ENCODE measurements around the gene MYL11. TPM values are rescaled to one million over a fixed set of nuclear protein-coding genes. Genes with fewer than 3 reads are reported as not detected.

Gene MYL11
- polyA plus RNA-seq, 1 of the 3 experiments (the other 2 are of a cell fraction), result 0.23 TPM

DNA sequence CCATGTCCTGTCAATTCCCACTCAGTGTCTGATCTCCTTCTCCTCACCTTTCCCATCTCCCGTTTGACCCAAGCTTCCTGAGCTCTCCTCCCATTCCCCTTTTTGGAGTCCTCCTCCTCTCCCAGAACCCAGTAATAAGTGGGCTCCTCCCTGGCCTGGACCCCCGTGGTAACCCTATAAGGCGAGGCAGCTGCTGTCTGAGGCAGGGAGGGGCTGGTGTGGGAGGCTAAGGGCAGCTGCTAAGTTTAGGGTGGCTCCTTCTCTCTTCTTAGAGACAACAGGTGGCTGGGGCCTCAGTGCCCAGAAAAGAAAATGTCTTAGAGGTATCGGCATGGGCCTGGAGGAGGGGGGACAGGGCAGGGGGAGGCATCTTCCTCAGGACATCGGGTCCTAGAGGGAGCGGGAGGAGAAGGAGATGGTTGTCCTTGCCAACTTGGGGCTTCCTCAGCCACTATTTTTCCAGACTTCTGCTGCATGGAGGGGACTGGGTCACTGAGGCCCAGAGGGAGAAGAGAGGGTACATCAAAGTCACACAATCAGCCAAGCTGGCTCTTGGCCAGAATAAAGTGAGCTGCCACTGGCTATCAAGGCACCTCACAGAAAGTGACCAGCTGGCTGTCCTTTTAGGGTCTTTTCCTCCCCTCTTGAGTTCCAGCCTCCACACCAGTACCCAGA, 2.4 kb upstream of the MYL11 start:
- Histone ChIP-seq H3K9me3 (no peaks in the 10 kb centered on the region), H3K4me3 (ENCODE audit: low read depth in 2 of 2, low read length in 1 of 2) (no peak overlapping the region), H3F3A (replicated peaks; ENCODE audit: insufficient read depth) (peaks cover 4% of the 10 kb centered on the region), H2AFZ (ENCODE audit: low read depth) (no peak overlapping the region), H3K4me1 (ENCODE audit: control insufficient read depth in 1 of 2, insufficient read depth in 2 of 2, low read depth in 1 of 2, low read length in 1 of 2) (peaks cover 7 to 38% of the 10 kb centered on the region in 2 experiments), H3K27me3 (ENCODE audit: insufficient read depth) (no peaks in the 10 kb centered on the region), H4K20me1 (ENCODE audit: insufficient read depth) (peaks cover 25% of the 10 kb centered on the region), H3K27ac (ENCODE audit: low read depth in 2 of 2, low read length in 1 of 2) (peak overlapping the region in 1 of 2 experiments; percentile 91; a peak in 1 of 4 replicates), H3K36me3 (replicated peaks in 1 of 2; ENCODE audit: control insufficient read depth in 1 of 2, insufficient read depth in 2 of 2, low read length in 1 of 2) (no peaks in the 10 kb centered on the region), H3K9ac (no peak overlapping the region), H3K9me2 (no peaks in the 10 kb centered on the region), H3K4me2 (no peak overlapping the region), H3K79me2 (ENCODE audit: insufficient read depth) (peaks cover 27% of the 10 kb centered on the region)
- CTCF ChIA-PET, result interaction anchor here (1.3 to 1.8 kb wide), 3 partner anchors 23 to 46 kb away, joined by 5 to 7 read pairs (median 5); partner anchors contain the start of gene ZNF48
- no peak for DNase-seq
- POLR2A ChIA-PET, result interaction anchor here (1.8 kb wide), 1 partner anchor 23 kb away, joined by 13 read pairs; the partner anchor contains the start of gene ZNF48
- TF ChIP-seq SIN3A (IDR thresholded peaks at IDR 0.05; ENCODE audit: borderline replicate concordance, low read depth, low read length), result no peak
- no peak for TF ChIP-seq MEF2A (IDR thresholded peaks at IDR 0.05; ENCODE audit: borderline replicate concordance, low read depth)
- no peak for TF ChIP-seq EZH2phosphoT487 (IDR thresholded peaks at IDR 0.05; ENCODE audit: borderline replicate concordance, low read depth)
- TF ChIP-seq POLR2AphosphoS5 (IDR thresholded peaks at IDR 0.05; ENCODE audit: low read depth, low read length), result no peak
- TF ChIP-seq, protein P1, sequence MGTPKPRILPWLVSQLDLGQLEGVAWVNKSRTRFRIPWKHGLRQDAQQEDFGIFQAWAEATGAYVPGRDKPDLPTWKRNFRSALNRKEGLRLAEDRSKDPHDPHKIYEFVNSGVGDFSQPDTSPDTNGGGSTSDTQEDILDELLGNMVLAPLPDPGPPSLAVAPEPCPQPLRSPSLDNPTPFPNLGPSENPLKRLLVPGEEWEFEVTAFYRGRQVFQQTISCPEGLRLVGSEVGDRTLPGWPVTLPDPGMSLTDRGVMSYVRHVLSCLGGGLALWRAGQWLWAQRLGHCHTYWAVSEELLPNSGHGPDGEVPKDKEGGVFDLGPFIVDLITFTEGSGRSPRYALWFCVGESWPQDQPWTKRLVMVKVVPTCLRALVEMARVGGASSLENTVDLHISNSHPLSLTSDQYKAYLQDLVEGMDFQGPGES (IDR thresholded peaks at IDR 0.05; ENCODE audit: low read depth, low read length), result no peak
- no peak for TF ChIP-seq TCF12 (IDR thresholded peaks at IDR 0.05)
- TF ChIP-seq, protein P2, sequence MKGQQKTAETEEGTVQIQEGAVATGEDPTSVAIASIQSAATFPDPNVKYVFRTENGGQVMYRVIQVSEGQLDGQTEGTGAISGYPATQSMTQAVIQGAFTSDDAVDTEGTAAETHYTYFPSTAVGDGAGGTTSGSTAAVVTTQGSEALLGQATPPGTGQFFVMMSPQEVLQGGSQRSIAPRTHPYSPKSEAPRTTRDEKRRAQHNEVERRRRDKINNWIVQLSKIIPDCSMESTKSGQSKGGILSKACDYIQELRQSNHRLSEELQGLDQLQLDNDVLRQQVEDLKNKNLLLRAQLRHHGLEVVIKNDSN (IDR thresholded peaks at IDR 0.05; ENCODE audit: borderline replicate concordance, low read depth), result no peak
- TF ChIP-seq, protein P3, sequence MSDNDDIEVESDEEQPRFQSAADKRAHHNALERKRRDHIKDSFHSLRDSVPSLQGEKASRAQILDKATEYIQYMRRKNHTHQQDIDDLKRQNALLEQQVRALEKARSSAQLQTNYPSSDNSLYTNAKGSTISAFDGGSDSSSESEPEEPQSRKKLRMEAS (IDR thresholded peaks at IDR 0.05; ENCODE audit: low read depth), result no peak
- TF ChIP-seq RXRA (IDR thresholded peaks at IDR 0.05; ENCODE audit: borderline replicate concordance, low read depth), result no peak
- TF ChIP-seq RAD21 (IDR thresholded peaks at IDR 0.05; ENCODE audit: low read length), result no peak
- TF ChIP-seq CHD2 (IDR thresholded peaks at IDR 0.05; ENCODE audit: low read length, partially characterized antibody), result no peak
- no peak for TF ChIP-seq TEAD4 (IDR thresholded peaks at IDR 0.05; ENCODE audit: borderline replicate concordance, insufficient read depth)
- no peak for TF ChIP-seq RCOR1 (IDR thresholded peaks at IDR 0.05; ENCODE audit: low read length)
- 88% methylated on average over 6 of the region's 6 CpGs for WGBS (ENCODE audit: low lambda C conversion rate)

DNA sequence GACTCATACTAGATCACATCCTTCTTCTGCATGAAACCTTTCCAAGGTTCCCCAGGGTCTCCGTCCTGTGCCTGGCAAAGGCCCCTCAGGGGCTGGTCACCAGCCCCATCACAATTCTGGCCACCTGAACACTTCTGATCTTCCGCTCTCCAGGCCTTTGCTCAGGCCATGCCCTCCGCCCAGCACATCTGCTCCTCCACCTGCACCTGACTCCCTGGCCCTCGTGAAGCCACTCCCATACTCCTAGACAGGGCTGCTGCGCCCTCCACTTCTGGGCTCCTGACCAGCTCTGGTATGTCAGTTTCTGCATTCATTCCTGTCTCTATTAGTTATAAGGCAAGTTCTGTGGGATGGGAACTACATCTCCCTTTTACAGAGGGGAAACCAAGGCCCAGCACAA, 1.9 kb upstream of the MYL11 start:
- H3K27ac ChIP-seq (ENCODE audit: low read depth in 2 of 2, low read length in 1 of 2), result no peak overlapping the region
- WGBS (ENCODE audit: low lambda C conversion rate), result 88% methylated on average over 5 of the region's 5 CpGs
- no peaks in the 10 kb centered on the region for H3K36me3 ChIP-seq (replicated peaks in 1 of 2; ENCODE audit: control insufficient read depth in 1 of 2, insufficient read depth in 2 of 2, low read length in 1 of 2)
- H3K4me1 ChIP-seq (ENCODE audit: control insufficient read depth in 1 of 2, insufficient read depth in 2 of 2, low read depth in 1 of 2, low read length in 1 of 2), result peaks cover 10 to 37% of the 10 kb centered on the region in 2 experiments
- H4K20me1 ChIP-seq (ENCODE audit: insufficient read depth), result peaks cover 19% of the 10 kb centered on the region
- no peak for DNase-seq
- no peak overlapping the region for H2AFZ ChIP-seq (ENCODE audit: low read depth)
- H3K9me3 ChIP-seq, result no peaks in the 10 kb centered on the region
- peaks cover 22% of the 10 kb centered on the region for H3K79me2 ChIP-seq (ENCODE audit: insufficient read depth)
- no peaks in the 10 kb centered on the region for H3K9me2 ChIP-seq
- ChIA-PET POLR2A (no interaction called here), CTCF (interaction anchor here (1.3 kb wide), 1 partner anchor 37 kb away, joined by 5 read pairs; no protein-coding TSS in a partner anchor)
- TF ChIP-seq YY1 (IDR thresholded peaks at IDR 0.05; ENCODE audit: low read depth), result no peak
- TF ChIP-seq SIN3A (IDR thresholded peaks at IDR 0.05; ENCODE audit: borderline replicate concordance, low read depth, low read length), result no peak
- TF ChIP-seq EZH2phosphoT487 (IDR thresholded peaks at IDR 0.05; ENCODE audit: borderline replicate concordance, low read depth), result no peak
- TF ChIP-seq, protein P4, sequence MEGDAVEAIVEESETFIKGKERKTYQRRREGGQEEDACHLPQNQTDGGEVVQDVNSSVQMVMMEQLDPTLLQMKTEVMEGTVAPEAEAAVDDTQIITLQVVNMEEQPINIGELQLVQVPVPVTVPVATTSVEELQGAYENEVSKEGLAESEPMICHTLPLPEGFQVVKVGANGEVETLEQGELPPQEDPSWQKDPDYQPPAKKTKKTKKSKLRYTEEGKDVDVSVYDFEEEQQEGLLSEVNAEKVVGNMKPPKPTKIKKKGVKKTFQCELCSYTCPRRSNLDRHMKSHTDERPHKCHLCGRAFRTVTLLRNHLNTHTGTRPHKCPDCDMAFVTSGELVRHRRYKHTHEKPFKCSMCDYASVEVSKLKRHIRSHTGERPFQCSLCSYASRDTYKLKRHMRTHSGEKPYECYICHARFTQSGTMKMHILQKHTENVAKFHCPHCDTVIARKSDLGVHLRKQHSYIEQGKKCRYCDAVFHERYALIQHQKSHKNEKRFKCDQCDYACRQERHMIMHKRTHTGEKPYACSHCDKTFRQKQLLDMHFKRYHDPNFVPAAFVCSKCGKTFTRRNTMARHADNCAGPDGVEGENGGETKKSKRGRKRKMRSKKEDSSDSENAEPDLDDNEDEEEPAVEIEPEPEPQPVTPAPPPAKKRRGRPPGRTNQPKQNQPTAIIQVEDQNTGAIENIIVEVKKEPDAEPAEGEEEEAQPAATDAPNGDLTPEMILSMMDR (IDR thresholded peaks at IDR 0.05), result no peak
- no peak for TF ChIP-seq GABPA (IDR thresholded peaks at IDR 0.05; ENCODE audit: low read depth)
- TF ChIP-seq ELF1 (IDR thresholded peaks at IDR 0.05), result no peak
- no peak for TF ChIP-seq POLR2AphosphoS5 (IDR thresholded peaks at IDR 0.05; ENCODE audit: low read depth, low read length)
- peaks cover 8% of the 10 kb centered on the region for H3F3A ChIP-seq (replicated peaks; ENCODE audit: insufficient read depth)
- no peak overlapping the region for H3K9ac ChIP-seq
- no peak overlapping the region for H3K4me2 ChIP-seq
- no peak overlapping the region for H3K4me3 ChIP-seq (ENCODE audit: low read depth in 2 of 2, low read length in 1 of 2)
- H3K27me3 ChIP-seq (ENCODE audit: insufficient read depth), result no peaks in the 10 kb centered on the region

All from SK-N-SH (cell line).